Ovary (tissue), 3 donors: ENCODE measurements around the gene MCU.

ENCODE experiments used
- CTCF ChIP-seq, 3 donors: fragments of 450-650 bp in 2 of 3; fragments of 200-600 bp in 1 of 3; IDR thresholded peaks; one replicate each; pipeline versions ENCODE4 v1.5.1 to v1.8.0; 2016 to 2022; ENCODE audit warnings: antibody characterized with exemption in 3 of 3, mild to moderate bottlenecking in 1 of 3
- EP300 ChIP-seq: sonication (generic); formaldehyde crosslinking; IDR thresholded peaks from one replicate; pipeline ENCODE4 v1.6.1; 2017; ENCODE audit warnings: antibody characterized with exemption
- donor health status: DM: no; HTN: no; CAD: no.

GRCh38 chr10:72756674-72757385, 64.9 kb downstream of the MCU start:
- TF ChIP-seq EP300 = no peak
- no peak for TF ChIP-seq CTCF (IDR thresholded peaks at IDR 0.05)
